RWPE1 (cell line): ENCODE data around the gene TMEM256.

Source experiments
- CTCF ChIA-PET: fragments of 350-600 bp; sonication (Branson Sonifier 250); formaldehyde crosslinking; extraction: SDS; loops from one replicate; lab custom pipeline; 2021; lab: Yijun Ruan, JAX
- POLR2A ChIA-PET: fragments of 400-600 bp; formaldehyde crosslinking; extraction: SDS; loops from one replicate; lab custom pipeline; 2020; ENCODE audit warnings: antibody characterized with exemption; ENCODE audit not compliant: low non-redundant PET; lab: Yijun Ruan, JAX
- DNase-seq: peaks from one replicate; pipeline ENCODE4 v3.0.0; 2012; ENCODE audit warnings: low spot score
- H3K27ac ChIP-seq: fragments of 450-650 bp; 2 replicates; pipeline ENCODE4 v1.5.1; 2017
- CTCF ChIP-seq: fragments of 450-650 bp; conservative IDR thresholded peaks from 2 replicates; pipeline ENCODE4 v1.5.1; 2017; ENCODE audit warnings: low read depth, mild to moderate bottlenecking

Gene TMEM256

DNA sequence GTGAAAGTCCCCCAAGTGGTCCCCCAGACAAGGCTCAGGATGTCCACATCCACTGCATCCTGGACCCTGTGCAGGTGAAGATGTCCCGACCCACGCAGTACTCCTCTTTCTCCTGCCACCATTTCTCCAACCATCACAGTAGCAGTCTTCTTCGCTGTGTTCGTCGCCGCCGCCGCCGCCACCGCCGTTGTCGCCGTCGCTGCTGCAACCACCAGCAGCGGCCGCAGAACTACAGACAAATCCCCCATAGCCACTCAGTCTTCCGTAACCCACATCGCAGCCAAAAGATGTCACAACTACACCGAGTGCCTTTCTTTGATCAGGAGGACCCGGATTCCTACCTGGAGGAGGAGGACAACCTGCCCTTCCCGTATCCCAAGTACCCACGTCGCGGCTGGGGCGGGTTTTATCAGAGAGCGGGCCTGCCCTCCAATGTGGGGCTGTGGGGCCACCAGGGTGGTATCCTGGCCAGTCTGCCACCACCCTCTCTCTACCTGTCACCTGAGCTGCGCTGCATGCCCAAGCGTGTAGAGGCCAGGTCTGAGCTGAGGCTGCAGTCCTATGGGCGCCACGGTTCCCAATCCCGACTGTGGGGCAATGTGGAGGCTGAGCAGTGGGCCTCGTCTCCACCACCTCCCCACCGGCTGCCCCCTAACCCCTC is 22.4 kb upstream of the TMEM256 start:
- H3K27ac ChIP-seq: no peak overlapping the region
- POLR2A ChIA-PET: no interaction called here
- no peak for DNase-seq
- CTCF ChIA-PET: no interaction called here
- TF ChIP-seq CTCF: no peak

DNA sequence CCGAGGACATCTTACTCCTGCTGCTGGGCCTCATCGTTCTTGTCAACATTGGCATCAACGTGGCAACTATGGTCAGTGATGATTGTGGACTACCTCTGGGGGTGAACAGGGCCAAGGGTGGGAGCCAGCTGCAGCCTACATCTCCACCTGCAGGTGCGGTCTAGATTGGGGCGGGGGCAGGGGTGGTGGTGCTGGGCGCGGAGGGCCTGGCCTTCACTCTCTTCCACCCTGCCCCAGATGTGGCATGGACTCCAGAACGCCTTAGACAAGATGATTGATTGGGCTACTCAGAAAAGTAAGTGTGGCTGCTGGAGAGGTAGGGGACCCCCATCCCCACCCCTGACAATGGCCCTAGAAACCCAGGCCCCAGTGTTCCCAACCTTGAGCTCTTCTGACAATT is 21.9 kb upstream of the TMEM256 start:
- no peak for TF ChIP-seq CTCF
- ChIA-PET POLR2A (no interaction called here), CTCF (interaction anchor here (1.0 kb wide), 1 partner anchor 69 kb away, joined by 3 read pairs; no protein-coding TSS in a partner anchor)
- no peak for DNase-seq
- no peak overlapping the region for H3K27ac ChIP-seq

- ChIA-PET CTCF (interaction anchor here (0.7 to 1.0 kb wide), 2 partner anchors 69 to 81 kb away, joined by 3 read pairs; no protein-coding TSS in a partner anchor), POLR2A (no interaction called here)
Measured at GRCh38 chr17:7425316-7425715, 21.4 kb upstream of the TMEM256 start, which contains the start of gene SPEM2. Gene SPEM2, plus strand, starts transcription at chr17:7425616. Its CDS starts 73 bp downstream, at chr17:7425689.

DNA sequence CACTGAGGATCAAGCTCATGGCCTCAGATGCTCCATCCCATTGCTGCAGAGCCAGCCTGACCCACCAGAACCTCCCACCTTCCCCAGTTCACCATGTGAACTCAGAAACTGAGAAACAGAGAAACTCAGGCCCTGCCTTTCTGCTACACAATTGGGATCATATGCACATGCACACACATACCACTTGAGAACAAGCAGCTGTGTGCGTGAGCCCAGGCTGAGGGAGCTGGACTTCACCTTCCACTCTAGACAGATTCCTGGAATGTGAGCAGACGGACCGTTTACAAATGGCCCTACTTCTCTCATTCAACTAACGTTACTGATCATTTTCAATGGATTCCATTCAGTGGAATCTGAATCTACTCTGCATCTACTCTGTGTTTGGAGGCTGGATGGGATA is 19.8 kb upstream of the TMEM256 start:
- DNase-seq: no peak
- no peak for TF ChIP-seq CTCF
- no peak overlapping the region for H3K27ac ChIP-seq
- CTCF ChIA-PET: interaction anchor here (0.6 to 0.8 kb wide), 2 partner anchors 11 to 623 kb away, joined by 3 to 4 read pairs; partner anchors contain the start of gene TMEM102
- POLR2A ChIA-PET: interaction anchor here (0.6 kb wide), 1 partner anchor 16 kb away, joined by 3 read pairs; no protein-coding TSS in a partner anchor

More at GRCh38 chr17:7425316-7425715, 21.4 kb upstream of the TMEM256 start, which contains the start of gene SPEM2:
- H3K27ac ChIP-seq: no peak within 1 kb of the TSS
- DNase-seq: no peak
- TF ChIP-seq CTCF: no peak

- no peak overlapping the region for H3K27ac ChIP-seq
- TF ChIP-seq CTCF: no peak
- ChIA-PET POLR2A (no interaction called here), CTCF (no interaction called here)
- DNase-seq: no peak
Measured at GRCh38 chr17:7421186-7421585, 17.3 kb upstream of the TMEM256 start.

DNA sequence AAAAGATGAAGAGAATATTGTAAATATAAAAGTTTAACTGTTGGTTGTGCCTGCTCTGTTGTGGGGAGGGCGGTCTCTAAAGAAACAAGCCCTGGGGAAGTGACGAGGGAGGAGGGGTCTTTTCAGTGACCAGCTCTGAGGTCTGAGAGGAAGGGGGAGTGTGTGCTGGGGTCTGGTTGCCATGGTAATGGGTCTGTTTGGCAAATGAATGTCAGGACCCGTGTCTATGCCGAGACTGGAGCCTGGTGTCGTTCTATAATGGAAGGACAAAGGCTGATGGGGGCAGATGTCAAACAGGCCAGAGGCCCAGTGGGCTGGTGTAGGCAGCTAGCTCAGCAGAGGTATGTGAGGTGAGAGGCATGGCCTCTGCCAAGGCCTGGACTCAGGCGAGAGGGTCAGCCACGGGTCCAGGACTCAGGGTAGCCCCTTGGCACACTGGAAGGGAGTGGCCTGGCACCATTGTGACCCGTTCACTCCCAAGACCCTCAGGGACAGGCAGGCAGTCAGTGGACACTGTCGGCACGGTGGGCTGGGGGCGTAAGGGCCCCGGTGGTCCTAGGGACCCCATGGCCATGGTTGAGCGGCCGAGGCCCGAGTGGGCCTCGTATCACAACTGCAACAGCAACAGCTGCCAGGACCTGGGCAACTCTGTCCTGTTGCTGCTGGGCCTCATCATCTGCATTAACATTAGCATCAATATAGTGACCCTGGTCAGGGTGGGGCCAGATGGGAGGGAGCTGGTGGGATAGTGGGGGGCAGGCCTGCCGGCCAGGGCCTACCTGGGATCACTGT is 16.1 kb upstream of the TMEM256 start, which contains the start of gene SPEM1:
Gene SPEM1, plus strand, starts transcription at position 506 of the 792 bp plus-strand sequence. Its CDS starts 61 bp downstream, at position 567.
- CTCF ChIA-PET: interaction anchor here (0.6 kb wide), 1 partner anchor 65 kb away, joined by 4 read pairs; no protein-coding TSS in a partner anchor
- no peak for DNase-seq
- POLR2A ChIA-PET: no interaction called here
- no peak within 1 kb of the TSS for H3K27ac ChIP-seq
- no peak for TF ChIP-seq CTCF
